LNCaP clone FGC (cell line): ENCODE results near the gene LHFPL2.

Experiments used
- DNase-seq: peaks from one replicate; pipeline ENCODE4 v3.0.0-alpha.2; 2011; ENCODE audit warnings: low read depth
- H3K4me3 ChIP-seq: 2 replicates; pipeline ENCODE4 v1.5.1; 2011; ENCODE audit warnings: mild to moderate bottlenecking, low read depth, low read length, control low read depth
- TF ChIP-seq, protein P1 (sequence below): IDR thresholded peaks from 2 replicates; pipeline ENCODE4 v1.5.1; 2012; ENCODE audit warnings: mild to moderate bottlenecking; ENCODE audit not compliant: control insufficient read depth, insufficient read depth; ENCODE audit errors: extremely low read depth

Gene LHFPL2

DNA sequence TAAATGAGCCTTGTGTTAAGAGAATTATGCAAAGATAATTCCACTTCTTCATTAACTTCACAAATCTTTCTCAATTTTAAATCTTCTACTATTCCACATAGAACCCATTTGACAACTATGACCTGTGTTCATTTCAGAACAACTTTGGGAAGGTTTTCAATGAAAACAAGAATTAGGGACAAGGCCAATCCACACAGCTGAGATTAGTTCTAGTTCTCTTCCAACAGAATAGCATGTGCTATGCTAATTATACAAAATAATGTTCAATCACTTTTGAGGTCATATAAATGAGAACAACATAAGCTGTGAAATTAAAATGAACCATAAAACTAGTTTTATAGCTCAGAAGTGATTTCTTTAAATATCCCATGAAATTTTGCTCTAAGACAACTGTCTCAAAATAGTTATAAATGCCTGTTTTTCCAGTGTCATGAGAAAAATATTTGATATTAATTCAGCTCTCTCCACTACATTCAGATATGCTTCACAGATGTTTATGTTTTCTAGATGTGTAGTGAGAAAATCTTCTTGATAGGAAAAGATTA, 7.2 kb upstream of the LHFPL2 start:
- DNase-seq = no peak
- TF ChIP-seq, protein P1, sequence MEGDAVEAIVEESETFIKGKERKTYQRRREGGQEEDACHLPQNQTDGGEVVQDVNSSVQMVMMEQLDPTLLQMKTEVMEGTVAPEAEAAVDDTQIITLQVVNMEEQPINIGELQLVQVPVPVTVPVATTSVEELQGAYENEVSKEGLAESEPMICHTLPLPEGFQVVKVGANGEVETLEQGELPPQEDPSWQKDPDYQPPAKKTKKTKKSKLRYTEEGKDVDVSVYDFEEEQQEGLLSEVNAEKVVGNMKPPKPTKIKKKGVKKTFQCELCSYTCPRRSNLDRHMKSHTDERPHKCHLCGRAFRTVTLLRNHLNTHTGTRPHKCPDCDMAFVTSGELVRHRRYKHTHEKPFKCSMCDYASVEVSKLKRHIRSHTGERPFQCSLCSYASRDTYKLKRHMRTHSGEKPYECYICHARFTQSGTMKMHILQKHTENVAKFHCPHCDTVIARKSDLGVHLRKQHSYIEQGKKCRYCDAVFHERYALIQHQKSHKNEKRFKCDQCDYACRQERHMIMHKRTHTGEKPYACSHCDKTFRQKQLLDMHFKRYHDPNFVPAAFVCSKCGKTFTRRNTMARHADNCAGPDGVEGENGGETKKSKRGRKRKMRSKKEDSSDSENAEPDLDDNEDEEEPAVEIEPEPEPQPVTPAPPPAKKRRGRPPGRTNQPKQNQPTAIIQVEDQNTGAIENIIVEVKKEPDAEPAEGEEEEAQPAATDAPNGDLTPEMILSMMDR = no peak
- no peak overlapping the region for H3K4me3 ChIP-seq

DNA sequence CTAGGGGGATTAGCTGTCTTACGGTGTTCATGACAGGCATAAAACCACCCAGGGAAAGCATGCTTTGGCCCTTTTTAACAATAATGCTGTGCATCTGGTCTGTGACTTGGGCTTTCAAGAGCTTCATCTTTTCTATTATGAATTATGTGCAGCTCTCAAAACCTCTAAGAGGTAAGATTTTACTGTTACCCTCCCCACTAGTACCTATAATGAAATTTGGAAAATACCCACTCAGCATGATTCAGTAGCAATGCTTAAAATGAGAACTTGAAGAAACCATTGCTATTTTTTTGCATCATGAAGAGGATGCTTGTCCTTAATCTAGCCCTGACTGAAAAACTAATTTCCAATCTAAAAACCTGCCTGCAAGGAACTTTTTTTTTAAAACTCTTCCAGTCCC, 5.8 kb upstream of the LHFPL2 start:
- TF ChIP-seq, protein P1 = no peak
- no peak for DNase-seq

GRCh38 chr5:78653681-78654366, 5.3 kb upstream of the LHFPL2 start:
- peak; percentile 50 for DNase-seq
- TF ChIP-seq, protein P1 = no peak
- no peak overlapping the region for H3K4me3 ChIP-seq

More for the DNA sequence above, 5.8 kb upstream of the LHFPL2 start:
- no peak overlapping the region for H3K4me3 ChIP-seq

GRCh38 chr5:78653031-78653430, 4.5 kb upstream of the LHFPL2 start:
- H3K4me3 ChIP-seq = no peak overlapping the region
- DNase-seq = no peak
- TF ChIP-seq, protein P1 = no peak

- TF ChIP-seq, protein P1 = no peak
- no peak overlapping the region for H3K4me3 ChIP-seq
These were observed 2.9 kb upstream of the LHFPL2 start for GRCh38 chr5:78651468-78651867.

GRCh38 chr5:78650531-78650930, 2.0 kb upstream of the LHFPL2 start:
- DNase-seq = no peak
- TF ChIP-seq, protein P1 = no peak
- H3K4me3 ChIP-seq = no peak overlapping the region

More at GRCh38 chr5:78651468-78651867, 2.9 kb upstream of the LHFPL2 start:
- DNase-seq = no peak
